SW480 (cell line): ENCODE data around the gene TOMM70.
A peak's percentile ranks its signal among the peaks of the same experiment; 100 is the strongest.

Experiments
- DNase-seq: peaks from one replicate; pipeline ENCODE4 v3.0.0-alpha.2; 2016; ENCODE audit warnings: low spot score

TOMM70 gene

DNA sequence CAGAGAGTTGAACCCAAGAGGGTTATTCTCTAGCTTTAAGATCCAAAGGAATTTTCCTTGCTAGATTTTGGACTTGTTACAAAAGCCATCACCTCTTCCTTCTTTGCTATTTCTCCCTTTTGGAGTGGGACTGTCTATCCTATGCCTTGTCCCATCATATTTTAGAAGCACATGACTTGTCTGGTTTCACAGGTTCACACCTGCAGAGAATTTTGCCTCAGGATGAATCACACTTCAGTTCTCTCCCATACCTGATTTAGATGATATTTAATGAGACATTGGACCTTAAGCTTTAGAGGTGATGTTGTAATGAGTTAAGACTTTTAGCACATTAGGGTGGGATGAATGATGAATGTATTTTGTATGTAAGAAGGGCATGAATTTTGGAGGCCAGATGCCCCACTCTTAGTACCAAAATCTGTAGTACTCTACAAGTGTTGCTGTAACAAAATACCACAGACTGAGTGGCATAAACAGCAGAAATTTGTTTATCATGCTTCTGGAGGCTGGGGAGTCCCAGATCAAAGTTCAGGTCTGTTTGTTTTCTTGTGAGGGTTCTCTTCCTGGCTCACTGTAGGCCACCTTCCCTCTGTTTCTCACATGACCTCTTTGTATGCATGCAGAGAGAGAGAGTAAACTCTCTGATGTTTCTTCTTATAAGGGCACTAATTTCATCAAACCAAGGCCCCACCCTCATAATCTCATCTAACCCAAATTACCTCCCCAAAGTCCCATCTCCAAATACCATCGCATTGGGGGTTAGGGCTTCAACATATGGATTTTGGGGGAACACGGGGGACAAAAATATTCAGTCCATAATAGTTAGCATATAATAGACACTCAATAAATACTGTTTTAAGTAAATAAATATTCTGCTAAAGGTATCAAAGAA lies 10.4 kb upstream of the TOMM70 start:
- no peak for DNase-seq

- DNase-seq, result no peak
These were observed 7.2 kb upstream of the TOMM70 start for GRCh38 chr3:100407977-100408532.

GRCh38 chr3:100407164-100407563 lies 6.3 kb upstream of the TOMM70 start:
- no peak for DNase-seq

DNA sequence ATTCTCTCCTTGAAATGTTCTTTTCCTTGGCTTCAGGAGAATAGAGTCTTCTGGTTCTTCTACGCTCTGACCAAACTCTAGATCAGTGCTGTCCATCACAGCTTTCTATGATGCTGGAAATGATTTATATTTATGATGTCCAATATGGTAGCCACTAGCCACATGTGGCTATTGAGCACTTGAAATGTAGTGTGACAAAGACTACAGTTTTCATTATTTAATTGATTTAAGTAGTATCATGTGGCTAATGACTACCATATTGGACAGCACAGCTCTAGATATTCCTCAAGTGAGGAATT lies 3.3 kb upstream of the TOMM70 start:
- no peak for DNase-seq

DNA sequence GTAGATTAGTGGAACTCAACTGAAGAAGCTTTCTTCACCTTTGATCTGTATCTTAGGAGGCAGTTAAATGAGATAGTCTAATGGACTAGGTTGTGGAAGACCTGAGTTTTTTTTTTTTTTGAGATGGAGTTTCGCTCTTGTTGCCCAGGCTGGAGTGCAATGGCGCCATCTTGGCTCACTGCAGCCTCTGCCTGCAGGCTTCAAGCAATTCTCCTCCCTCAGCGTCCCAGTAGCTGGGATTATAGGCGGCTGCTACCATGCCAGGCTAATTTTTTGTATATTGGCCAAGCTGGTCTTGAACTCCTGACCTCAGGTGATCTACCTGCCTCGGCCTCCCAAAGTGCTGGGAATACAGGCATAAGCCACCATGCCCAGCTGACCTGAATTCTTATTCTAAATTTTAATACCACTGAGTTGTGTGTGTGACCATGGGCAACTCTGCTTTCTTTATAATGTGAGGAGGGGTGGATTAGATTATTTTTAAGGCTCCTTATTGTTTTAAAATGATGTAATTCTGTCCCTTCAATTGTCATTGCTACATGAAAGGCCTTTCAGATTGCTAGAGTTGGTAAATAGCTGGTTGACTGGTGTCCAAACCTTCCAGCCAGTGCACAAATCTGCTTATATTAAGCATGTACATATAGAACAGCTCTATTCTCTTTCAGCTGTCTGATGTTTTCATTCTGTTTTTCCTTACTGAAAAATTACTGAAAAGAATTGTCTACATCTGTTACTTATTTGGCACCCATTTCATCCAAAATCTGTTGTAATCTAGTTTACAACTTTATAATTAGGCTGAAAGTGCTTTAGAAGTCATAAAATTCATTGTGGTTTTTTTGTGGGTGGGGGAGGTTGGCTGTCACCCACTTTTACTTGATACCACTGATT lies 2.7 kb upstream of the TOMM70 start:
- DNase-seq, result no peak

DNA sequence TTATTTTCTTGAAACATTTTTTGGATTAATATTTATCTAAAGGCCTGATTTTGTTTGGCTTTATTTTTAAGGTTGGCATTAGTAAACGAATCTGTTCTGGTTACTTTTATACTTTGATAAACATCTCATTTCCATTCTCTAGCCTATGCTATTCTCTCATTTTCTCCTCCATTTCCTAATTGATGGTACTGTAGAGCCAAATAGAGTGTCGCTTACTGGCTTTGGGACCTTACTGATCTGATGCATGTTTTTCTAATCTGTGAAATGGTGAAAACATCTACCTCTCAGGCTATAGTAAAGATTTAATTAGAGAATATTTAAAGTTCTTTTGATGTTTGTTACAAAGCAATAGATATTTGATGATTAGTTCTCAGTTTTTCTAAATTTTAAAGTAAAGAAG lies 2.0 kb upstream of the TOMM70 start:
- DNase-seq, result no peak

DNA sequence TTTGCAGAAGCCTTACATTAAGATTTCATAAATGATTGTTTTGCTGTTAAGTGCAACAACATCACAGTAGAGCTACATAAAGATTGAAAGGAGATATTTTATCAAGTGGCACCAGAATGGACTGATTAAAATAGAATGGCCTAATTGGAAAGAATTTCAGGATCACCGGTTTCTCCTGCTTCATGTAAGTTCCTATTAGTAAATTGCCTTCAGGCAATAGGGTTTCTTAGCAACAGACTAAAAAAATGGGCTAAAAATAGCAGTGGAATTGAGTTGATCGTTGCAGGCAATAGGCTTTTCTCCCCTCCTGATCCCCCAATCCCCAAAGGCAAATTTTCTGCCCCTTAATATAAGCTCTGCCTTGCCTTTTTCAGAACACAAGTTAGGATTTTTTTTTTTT lies 1.4 kb upstream of the TOMM70 start:
- DNase-seq, result peak; percentile 30

DNA sequence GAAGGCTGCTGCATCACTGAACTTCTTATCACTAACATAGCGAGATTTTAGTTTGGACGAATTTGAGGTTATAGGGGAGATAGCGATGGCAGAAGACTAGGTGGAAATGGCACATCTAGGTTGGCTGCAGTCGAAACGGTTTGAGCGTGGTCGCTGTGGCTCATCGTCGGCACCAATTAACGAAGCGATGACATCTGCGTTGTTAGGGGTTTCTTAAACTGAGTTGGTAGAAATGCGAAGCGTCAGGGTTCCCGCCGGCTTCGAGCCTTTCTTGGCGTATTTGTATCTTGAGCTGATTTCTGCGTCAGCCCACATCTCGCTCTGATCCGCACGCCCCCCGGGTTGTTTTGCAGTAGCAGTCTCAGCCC lies 769 bp upstream of the TOMM70 start:
- peak; percentile 48 for DNase-seq

- peak; percentile 8 for DNase-seq
These were observed 490 bp downstream of the TOMM70 start for GRCh38 chr3:100400419-100400779.

GRCh38 chr3:100399341-100400071 lies 1.4 kb downstream of the TOMM70 start:
- no peak for DNase-seq

GRCh38 chr3:100396967-100397366 lies 3.9 kb downstream of the TOMM70 start:
- no peak for DNase-seq

- no peak for DNase-seq
These were observed 5.0 kb downstream of the TOMM70 start for GRCh38 chr3:100395679-100396431.

- no peak for DNase-seq
These were observed 11.9 kb downstream of the TOMM70 start for GRCh38 chr3:100389025-100389424.

GRCh38 chr3:100386437-100387074 lies 14.3 kb downstream of the TOMM70 start:
- DNase-seq, result no peak

DNA sequence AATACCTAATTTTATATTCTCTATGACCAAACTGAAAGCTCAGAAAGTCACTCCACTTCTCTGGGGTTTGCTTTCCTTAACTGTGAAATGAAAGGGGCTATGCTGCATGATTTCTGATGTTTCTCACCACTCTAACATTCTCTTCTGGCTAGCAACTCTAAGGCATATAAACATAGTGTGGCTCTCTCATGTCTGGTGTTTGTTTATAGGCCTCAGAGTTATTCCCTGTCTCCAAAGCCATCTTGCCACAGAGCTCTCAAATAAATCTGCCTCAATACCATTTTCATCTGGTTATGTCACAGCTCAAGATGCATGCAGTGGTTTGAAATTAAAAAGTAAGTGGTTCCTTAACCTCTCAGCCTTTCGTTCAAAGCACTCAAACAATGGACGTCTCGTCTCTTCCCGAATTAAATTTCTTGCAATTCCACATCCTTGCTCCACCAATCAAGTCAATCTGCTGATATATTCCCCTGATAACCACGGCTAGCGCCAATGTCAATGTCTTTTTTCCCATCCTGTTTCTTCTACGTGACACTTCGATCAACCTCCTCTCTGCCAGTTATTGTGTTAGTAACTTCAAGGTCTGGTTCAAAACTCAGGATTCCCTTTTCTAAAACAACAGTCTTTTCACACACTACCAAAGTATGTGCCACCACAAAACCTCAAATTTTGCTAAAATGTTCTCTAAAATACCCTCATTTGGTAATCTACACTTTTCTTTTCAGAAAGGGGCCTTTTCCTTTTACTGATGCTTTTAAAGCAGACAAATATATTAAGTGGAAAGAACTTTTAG lies 16.0 kb downstream of the TOMM70 start:
- no peak for DNase-seq

DNA sequence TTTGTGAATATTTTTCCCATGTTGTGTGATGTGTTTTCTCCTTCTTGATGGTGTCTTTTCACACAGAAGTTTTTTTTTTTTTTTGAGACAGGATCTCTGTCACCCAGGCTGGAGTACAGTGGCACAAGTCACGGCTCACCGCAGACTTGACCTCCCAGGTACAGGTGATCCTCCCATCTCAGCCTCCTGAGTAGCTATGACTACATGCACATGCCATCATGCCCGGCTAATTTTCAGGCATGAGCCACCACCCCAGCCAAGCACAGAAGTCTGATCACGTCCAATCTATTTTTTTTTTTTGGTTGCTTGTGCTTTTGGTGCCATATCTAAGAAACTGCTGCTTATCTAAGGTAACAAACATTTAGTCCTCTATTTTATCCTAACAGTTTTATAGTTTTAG lies 24.6 kb downstream of the TOMM70 start:
- DNase-seq, result no peak

- DNase-seq, result no peak
These were observed 26.4 kb downstream of the TOMM70 start for GRCh38 chr3:100374521-100374920.

- no peak for DNase-seq
These were observed 30.1 kb downstream of the TOMM70 start for GRCh38 chr3:100370756-100371155.

DNA sequence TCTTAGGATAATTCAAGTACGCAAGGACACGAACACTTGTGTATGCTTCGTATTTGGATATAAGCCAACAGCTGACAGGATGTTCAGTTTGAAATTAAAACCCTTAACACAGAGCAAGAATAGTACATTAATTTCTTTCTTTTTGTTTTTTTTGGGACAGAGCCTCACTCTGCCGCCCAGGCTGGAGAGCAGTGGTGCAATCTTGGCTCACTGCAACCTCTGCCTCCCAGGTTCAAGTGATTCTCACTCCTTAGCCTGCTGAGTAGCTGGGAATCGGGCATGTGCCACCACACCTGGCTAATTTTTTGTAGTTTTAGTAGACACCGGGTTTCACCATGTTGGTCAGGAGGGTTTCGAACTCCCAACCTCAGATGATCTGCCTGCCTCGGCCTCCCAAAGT lies 32.4 kb downstream of the TOMM70 start:
- DNase-seq, result no peak

DNA sequence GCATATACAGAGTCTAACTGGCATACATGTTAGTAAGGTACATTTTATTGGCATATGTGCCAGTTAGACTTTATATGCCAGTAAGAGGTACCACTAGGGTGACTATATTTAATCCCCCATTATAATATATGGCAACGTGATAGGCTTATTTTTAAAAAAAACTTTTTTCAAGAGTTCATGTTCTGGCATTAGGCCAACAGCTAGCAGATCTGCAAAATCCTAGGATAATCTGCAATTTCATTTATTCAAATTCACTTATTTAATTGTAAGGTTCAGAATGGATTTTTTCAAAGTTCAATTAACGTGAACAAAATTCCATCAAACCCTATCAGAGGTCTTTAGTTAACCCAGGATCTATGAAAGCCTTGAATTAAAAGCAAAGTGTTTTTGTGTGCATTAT lies 34.5 kb downstream of the TOMM70 start:
- DNase-seq, result no peak
